Esophagus squamous epithelium (tissue), 5 donors: Measurements from ENCODE around the gene SH3PXD2B. TPM values are rescaled to one million over a fixed set of nuclear protein-coding genes. Genes with fewer than 3 reads are reported as not detected.
"Not testable (repeated sequence)": the region's sequence is repeated elsewhere in the genome, so short reads cannot be mapped to it uniquely, and the experiment has no call there.

Experiments used
- DNase-seq: peaks from one replicate; lab custom pipeline; 2025; lab: John Stamatoyannopoulos, UW
- H3K27ac ChIP-seq, 4 donors: fragments of 200-600 bp; sonication (generic); one replicate each; pipeline ENCODE4 v1.5.1; 2016 to 2019; ENCODE audit warnings: mild to moderate bottlenecking in 1 of 4
- H3K27me3 ChIP-seq, 4 donors: fragments of 200-600 bp; sonication (generic); 1 replicate in 3 of 4; 2 replicates in 1 of 4; pipeline versions ENCODE4 v1.5.1 to v1.6.0; 2017 to 2021; ENCODE audit warnings: antibody characterized with exemption in 1 of 4
- H3K36me3 ChIP-seq, 3 donors: fragments of 200-600 bp; sonication (generic); one replicate each; pipeline ENCODE4 v1.5.1; 2016 to 2019
- H3K4me1 ChIP-seq, 3 donors: fragments of 200-600 bp; sonication (generic); one replicate each; pipeline ENCODE4 v1.5.1; 2017 to 2019
- H3K4me3 ChIP-seq, 4 donors: fragments of 200-600 bp; sonication (generic); 1 replicate in 3 of 4; 2 replicates in 1 of 4; pipeline ENCODE4 v1.5.1; 2016 to 2019; ENCODE audit warnings: mild to moderate bottlenecking in 2 of 4, moderate library complexity in 1 of 4
- H3K9me3 ChIP-seq, 3 donors: fragments of 200-600 bp; sonication (generic); one replicate each; pipeline ENCODE4 v1.5.1; 2016 to 2019
- POLR2A ChIP-seq, 4 donors: fragments of 450-650 bp; IDR thresholded peaks; one replicate each; pipeline ENCODE4 v1.6.1; 2017; ENCODE audit warnings: antibody characterized with exemption in 4 of 4, mild to moderate bottlenecking in 4 of 4, moderate library complexity in 3 of 4
- WGBS, 2 donors: methylation state at CpG; one replicate each; pipeline ENCODE4 v1.1.5; 2018; 5-methylcytosine and 5-hydroxymethylcytosine counted together
- intact Hi-C: fragments of 100-400 bp; cut with DNase I; formaldehyde crosslinking; loops from one replicate; pipeline ENCODE4 v1.15.0; 2022
- total RNA-seq, 4 donors: library from RNA; depleted of rRNA; stranded (reverse); fragments of >200 nt; gene quantifications; one replicate each; pipeline ENCODE4 v1.1.0, GENCODE V29; 2016
- TF ChIP-seq, protein P1 (sequence below), 6 experiments: fragments of 450-650 bp in 4 of 6; fragments of 200-600 bp in 2 of 6; sonication (generic) in 2 of 6; IDR thresholded peaks; one replicate each; pipeline ENCODE4 v1.5.1; 2016 to 2019; ENCODE audit warnings: antibody characterized with exemption in 6 of 6, mild to moderate bottlenecking in 4 of 6, moderate library complexity in 4 of 6
- donor health status: DM: yes; HTN: yes; CAD: no.

Gene SH3PXD2B
- total RNA-seq, 4 donors from 2014 or later = 7.1 to 22.1 (median 13.8) TPM

- intact Hi-C loops = no loop called here
- DNase-seq = no peak
- H3K36me3 ChIP-seq = no peaks in the 10 kb centered on the region
- H3K9me3 ChIP-seq = no peaks in the 10 kb centered on the region
- no peaks in the 10 kb centered on the region for H3K27me3 ChIP-seq
- TF ChIP-seq, protein P1, sequence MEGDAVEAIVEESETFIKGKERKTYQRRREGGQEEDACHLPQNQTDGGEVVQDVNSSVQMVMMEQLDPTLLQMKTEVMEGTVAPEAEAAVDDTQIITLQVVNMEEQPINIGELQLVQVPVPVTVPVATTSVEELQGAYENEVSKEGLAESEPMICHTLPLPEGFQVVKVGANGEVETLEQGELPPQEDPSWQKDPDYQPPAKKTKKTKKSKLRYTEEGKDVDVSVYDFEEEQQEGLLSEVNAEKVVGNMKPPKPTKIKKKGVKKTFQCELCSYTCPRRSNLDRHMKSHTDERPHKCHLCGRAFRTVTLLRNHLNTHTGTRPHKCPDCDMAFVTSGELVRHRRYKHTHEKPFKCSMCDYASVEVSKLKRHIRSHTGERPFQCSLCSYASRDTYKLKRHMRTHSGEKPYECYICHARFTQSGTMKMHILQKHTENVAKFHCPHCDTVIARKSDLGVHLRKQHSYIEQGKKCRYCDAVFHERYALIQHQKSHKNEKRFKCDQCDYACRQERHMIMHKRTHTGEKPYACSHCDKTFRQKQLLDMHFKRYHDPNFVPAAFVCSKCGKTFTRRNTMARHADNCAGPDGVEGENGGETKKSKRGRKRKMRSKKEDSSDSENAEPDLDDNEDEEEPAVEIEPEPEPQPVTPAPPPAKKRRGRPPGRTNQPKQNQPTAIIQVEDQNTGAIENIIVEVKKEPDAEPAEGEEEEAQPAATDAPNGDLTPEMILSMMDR (IDR thresholded peaks at IDR 0.05) = no peak
- no peak for TF ChIP-seq POLR2A (IDR thresholded peaks at IDR 0.05)
- no peak overlapping the region for H3K4me3 ChIP-seq
- 100% methylated on average over 2 to 4 of the region's 4 CpGs for WGBS, 2 donors
- H3K4me1 ChIP-seq = peaks cover 0 to 19% (median 4%) of the 10 kb centered on the region in 3 donors
- no peak overlapping the region for H3K27ac ChIP-seq
Measured at GRCh38 chr5:172288465-172288864, 165.9 kb downstream of the SH3PXD2B start.

GRCh38 chr5:172287140-172287539, 167.2 kb downstream of the SH3PXD2B start:
- intact Hi-C loops, DNase-seq, H3K4me3 ChIP-seq, H3K36me3 ChIP-seq, H3K9me3 ChIP-seq, H3K27ac ChIP-seq, H3K27me3 ChIP-seq: not testable (repeated sequence)
- 97 to 100% methylated on average over 1 to 3 of the region's 3 CpGs for WGBS, 2 donors
- peaks cover 0 to 22% (median 5%) of the 10 kb centered on the region in 3 donors for H3K4me1 ChIP-seq

GRCh38 chr5:172285226-172286143, 168.8 kb downstream of the SH3PXD2B start:
- H3K27me3 ChIP-seq = no peaks in the 10 kb centered on the region
- TF ChIP-seq, protein P1 (IDR thresholded peaks at IDR 0.05) = no peak
- TF ChIP-seq POLR2A (IDR thresholded peaks at IDR 0.05) = no peak
- no peaks in the 10 kb centered on the region for H3K9me3 ChIP-seq
- DNase-seq = no peak
- intact Hi-C loops = no loop called here
- no peak overlapping the region for H3K4me3 ChIP-seq
- H3K27ac ChIP-seq = peak overlapping the region in 1 of 4 donors; percentile 95
- 65 to 71% methylated on average over 11 to 15 of the region's 15 CpGs for WGBS, 2 donors
- no peaks in the 10 kb centered on the region for H3K36me3 ChIP-seq
- H3K4me1 ChIP-seq = peaks cover 6 to 39% (median 16%) of the 10 kb centered on the region in 3 donors

- 2 to 4% methylated on average over 7 to 10 of the region's 11 CpGs for WGBS, 2 donors
- Histone ChIP-seq H3K27ac (peak overlapping the region; percentile 92 to 99 (median 94)), H3K4me1 (peaks cover 6 to 48% (median 16%) of the 10 kb centered on the region in 3 donors), H3K27me3 (no peaks in the 10 kb centered on the region), H3K36me3 (no peaks in the 10 kb centered on the region), H3K9me3 (no peaks in the 10 kb centered on the region), H3K4me3 (peak overlapping the region; percentile 72 to 99 (median 96))
- intact Hi-C loops = no loop called here
- no peak for DNase-seq
- TF ChIP-seq, protein P1 (IDR thresholded peaks at IDR 0.05) = no peak
- no peak for TF ChIP-seq POLR2A (IDR thresholded peaks at IDR 0.05)
Measured at GRCh38 chr5:172284611-172284980, 169.7 kb downstream of the SH3PXD2B start.

DNA sequence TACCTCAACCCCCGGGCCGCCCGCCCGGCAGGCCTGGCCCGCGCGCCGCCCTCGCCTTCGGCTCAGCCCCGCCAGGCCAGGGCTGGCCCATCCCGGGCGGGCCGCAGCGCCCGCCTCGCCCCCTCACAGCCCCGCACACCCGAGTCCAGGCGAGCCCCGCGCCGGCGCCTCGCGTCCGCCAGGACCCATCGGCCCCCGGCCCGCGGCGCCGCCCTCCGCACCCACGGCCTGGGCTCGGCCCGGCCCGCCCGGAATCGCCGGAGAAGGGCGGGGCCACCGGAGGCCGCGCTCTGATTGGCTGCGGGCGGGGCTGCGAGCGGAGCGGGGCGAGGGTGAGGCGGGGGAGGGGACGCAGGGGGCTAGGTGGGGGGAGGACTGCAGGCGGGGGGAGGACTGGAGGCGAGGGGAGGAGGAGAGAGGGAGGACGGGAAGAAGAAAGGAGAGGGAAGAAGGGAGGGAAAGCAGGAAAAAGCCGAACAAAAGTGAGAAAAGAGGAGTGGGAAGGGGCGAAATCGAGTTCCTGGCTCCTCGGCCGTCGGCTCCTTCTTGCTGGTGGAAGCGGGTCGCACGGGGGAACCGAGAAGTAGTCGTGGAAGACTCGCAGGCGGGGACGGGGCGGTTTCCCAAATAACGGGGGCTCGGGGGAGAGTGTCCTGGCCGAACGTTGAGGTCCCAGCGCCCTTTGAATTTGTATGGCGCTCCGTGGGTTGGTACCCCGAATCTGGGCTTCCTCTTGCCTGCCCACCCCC, 170.3 kb downstream of the SH3PXD2B start:
- Histone ChIP-seq H3K27ac (peak overlapping the region; percentile 92 to 99 (median 94)), H3K27me3 (no peaks in the 10 kb centered on the region), H3K9me3 (no peaks in the 10 kb centered on the region), H3K4me1 (peaks cover 6 to 48% (median 16%) of the 10 kb centered on the region in 3 donors), H3K36me3 (no peaks in the 10 kb centered on the region), H3K4me3 (peak overlapping the region; percentile 72 to 99 (median 96))
- intact Hi-C loops = no loop called here
- DNase-seq = no peak
- TF ChIP-seq, protein P1 (IDR thresholded peaks at IDR 0.05) = no peak
- TF ChIP-seq POLR2A (IDR thresholded peaks at IDR 0.05) = peak in 1 of 4 donors; percentile 36
- WGBS, 2 donors = 0% methylated on average over 22 to 23 of the region's 79 CpGs
